HEK293T (cell line): ENCODE results near the gene TSTD2.

Source experiments
- FOXA1 ChIP-seq: fragments of 450-650 bp; IDR thresholded peaks from 2 replicates; pipeline ENCODE4 v1.6.1; 2016; ENCODE audit warnings: mild to moderate bottlenecking
- PKNOX1 ChIP-seq: fragments of 450-650 bp; IDR thresholded peaks from 2 replicates; pipeline ENCODE4 v1.6.1; 2016
- SUZ12 ChIP-seq: fragments of 450-650 bp; IDR thresholded peaks from 2 replicates; pipeline ENCODE4 v1.6.1; 2016; ENCODE audit warnings: mild to moderate bottlenecking
- TARDBP ChIP-seq: fragments of 450-650 bp; IDR thresholded peaks from 2 replicates; pipeline ENCODE4 v1.6.1; 2016

DNA sequence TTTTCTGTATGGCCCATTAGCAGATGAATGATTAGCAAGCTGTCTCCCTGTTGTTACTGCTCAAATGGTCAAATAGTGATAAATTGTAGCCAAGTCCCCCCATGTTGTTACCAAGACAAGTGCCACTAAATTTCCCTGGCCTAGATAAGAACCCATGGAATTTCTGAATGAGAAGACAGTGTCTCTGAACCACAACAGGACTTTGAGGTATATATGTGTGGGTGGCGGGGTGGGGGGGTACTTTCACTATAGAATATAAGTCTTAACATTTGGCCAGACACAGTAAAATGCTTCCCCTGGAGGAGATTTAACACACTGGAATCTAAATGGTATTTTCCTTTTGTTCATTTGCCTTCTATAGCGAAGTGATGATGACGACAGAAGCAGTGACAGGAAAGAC lies 35.3 kb upstream of the TSTD2 start:
- TF ChIP-seq FOXA1 (no peak), TARDBP (no peak), SUZ12 (no peak), PKNOX1 (no peak)
